ENCODE measurements around the gene GRID1.

The GRID1 gene

GRCh38 chr10:86261470-86261869, 105.1 kb downstream of the GRID1 start:
- no peak for TF ChIP-seq GATA3 (IDR thresholded peaks at IDR 0.05; ENCODE audit: low read depth, low read length)
- TF ChIP-seq GATA2 (IDR thresholded peaks at IDR 0.05; ENCODE audit: low read depth, low read length), result no peak

GRCh38 chr10:86260564-86260963, 106.0 kb downstream of the GRID1 start:
- no peak for TF ChIP-seq GATA3 (IDR thresholded peaks at IDR 0.05; ENCODE audit: low read depth, low read length)
- TF ChIP-seq GATA2 (IDR thresholded peaks at IDR 0.05; ENCODE audit: low read depth, low read length), result peak; percentile 91

- TF ChIP-seq GATA3 (IDR thresholded peaks at IDR 0.05; ENCODE audit: low read depth, low read length) (no peak), GATA2 (IDR thresholded peaks at IDR 0.05; ENCODE audit: low read depth, low read length) (no peak)
Observed at GRCh38 chr10:86259901-86260562, 106.6 kb downstream of the GRID1 start.

- TF ChIP-seq GATA2 (IDR thresholded peaks at IDR 0.05; ENCODE audit: low read depth, low read length) (no peak), GATA3 (IDR thresholded peaks at IDR 0.05; ENCODE audit: low read depth, low read length) (no peak)
Observed at GRCh38 chr10:86258941-86259340, 107.7 kb downstream of the GRID1 start.

- TF ChIP-seq GATA3 (IDR thresholded peaks at IDR 0.05; ENCODE audit: low read depth, low read length), result no peak
- no peak for TF ChIP-seq GATA2 (IDR thresholded peaks at IDR 0.05; ENCODE audit: low read depth, low read length)
Observed at GRCh38 chr10:86258499-86258898, 108.1 kb downstream of the GRID1 start.

- TF ChIP-seq GATA2 (IDR thresholded peaks at IDR 0.05; ENCODE audit: low read depth, low read length) (no peak), GATA3 (IDR thresholded peaks at IDR 0.05; ENCODE audit: low read depth, low read length) (no peak)
Observed at GRCh38 chr10:86257683-86258082, 108.9 kb downstream of the GRID1 start.

GRCh38 chr10:86256690-86257315, 109.8 kb downstream of the GRID1 start:
- no peak for TF ChIP-seq GATA2 (IDR thresholded peaks at IDR 0.05; ENCODE audit: low read depth, low read length)
- no peak for TF ChIP-seq GATA3 (IDR thresholded peaks at IDR 0.05; ENCODE audit: low read depth, low read length)

GRCh38 chr10:86255405-86256251, 111.0 kb downstream of the GRID1 start:
- TF ChIP-seq GATA2 (IDR thresholded peaks at IDR 0.05; ENCODE audit: low read depth, low read length) (no peak), GATA3 (IDR thresholded peaks at IDR 0.05; ENCODE audit: low read depth, low read length) (no peak)

GRCh38 chr10:86254526-86255174, 111.9 kb downstream of the GRID1 start:
- no peak for TF ChIP-seq GATA3 (IDR thresholded peaks at IDR 0.05; ENCODE audit: low read depth, low read length)
- no peak for TF ChIP-seq GATA2 (IDR thresholded peaks at IDR 0.05; ENCODE audit: low read depth, low read length)

- TF ChIP-seq GATA2 (IDR thresholded peaks at IDR 0.05; ENCODE audit: low read depth, low read length) (no peak), GATA3 (IDR thresholded peaks at IDR 0.05; ENCODE audit: low read depth, low read length) (no peak)
Observed at GRCh38 chr10:86254081-86254480, 112.5 kb downstream of the GRID1 start.

- TF ChIP-seq GATA3 (IDR thresholded peaks at IDR 0.05; ENCODE audit: low read depth, low read length) (peak; percentile 67; the same call in 1 of the 2 replicates), GATA2 (IDR thresholded peaks at IDR 0.05; ENCODE audit: low read depth, low read length) (peak; percentile 91)
Observed at GRCh38 chr10:86253091-86254072, 113.2 kb downstream of the GRID1 start.

- no peak for TF ChIP-seq GATA2 (IDR thresholded peaks at IDR 0.05; ENCODE audit: low read depth, low read length)
- TF ChIP-seq GATA3 (IDR thresholded peaks at IDR 0.05; ENCODE audit: low read depth, low read length), result no peak
Observed at GRCh38 chr10:86252556-86252955, 114.0 kb downstream of the GRID1 start.

- TF ChIP-seq GATA2 (IDR thresholded peaks at IDR 0.05; ENCODE audit: low read depth, low read length) (no peak), GATA3 (IDR thresholded peaks at IDR 0.05; ENCODE audit: low read depth, low read length) (no peak)
Observed at GRCh38 chr10:86252079-86252478, 114.5 kb downstream of the GRID1 start.

Data from SH-SY5Y (cell line).